GM19467 (cell line): ENCODE results near the gene CCR2.
"Not testable (repeated sequence)": the region's sequence is repeated elsewhere in the genome, so short reads cannot be mapped to it uniquely, and the experiment has no call there.

Experiments
- ATAC-seq: cut with Tn5 transposase; IDR thresholded peaks from one replicate; pipeline ENCODE4 v1.9.1; 2021; ENCODE audit warnings: mild to moderate bottlenecking, moderate library complexity; ENCODE audit not compliant: unreplicated experiment

Gene CCR2

DNA sequence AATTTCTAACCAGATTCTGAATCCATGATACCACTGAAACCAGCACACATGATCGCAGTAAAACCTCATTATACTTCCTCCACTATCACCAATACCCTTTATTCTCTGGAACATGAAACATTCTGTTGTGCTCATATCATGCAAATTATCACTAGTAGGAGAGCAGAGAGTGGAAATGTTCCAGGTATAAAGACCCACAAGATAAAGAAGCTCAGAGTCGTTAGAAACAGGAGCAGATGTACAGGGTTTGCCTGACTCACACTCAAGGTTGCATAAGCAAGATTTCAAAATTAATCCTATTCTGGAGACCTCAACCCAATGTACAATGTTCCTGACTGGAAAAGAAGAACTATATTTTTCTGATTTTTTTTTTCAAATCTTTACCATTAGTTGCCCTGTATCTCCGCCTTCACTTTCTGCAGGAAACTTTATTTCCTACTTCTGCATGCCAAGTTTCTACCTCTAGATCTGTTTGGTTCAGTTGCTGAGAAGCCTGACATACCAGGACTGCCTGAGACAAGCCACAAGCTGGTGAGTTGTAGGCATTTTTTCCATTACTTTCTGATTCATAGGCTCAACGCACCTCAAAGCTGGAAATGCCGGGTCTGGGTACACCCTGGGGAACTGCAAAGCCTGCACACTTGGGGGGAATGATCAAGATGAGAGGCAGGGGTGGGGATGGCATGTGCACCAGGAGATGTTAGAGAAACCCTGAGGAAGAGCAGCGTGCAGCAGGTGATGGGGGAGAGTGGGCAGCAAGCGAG, at the start of gene CCR2:
Gene CCR2, plus strand, starts transcription at position 465 of the 764 bp plus-strand sequence. CDS start 3,417 bp downstream, outside the sequence.
- no peak for ATAC-seq

DNA sequence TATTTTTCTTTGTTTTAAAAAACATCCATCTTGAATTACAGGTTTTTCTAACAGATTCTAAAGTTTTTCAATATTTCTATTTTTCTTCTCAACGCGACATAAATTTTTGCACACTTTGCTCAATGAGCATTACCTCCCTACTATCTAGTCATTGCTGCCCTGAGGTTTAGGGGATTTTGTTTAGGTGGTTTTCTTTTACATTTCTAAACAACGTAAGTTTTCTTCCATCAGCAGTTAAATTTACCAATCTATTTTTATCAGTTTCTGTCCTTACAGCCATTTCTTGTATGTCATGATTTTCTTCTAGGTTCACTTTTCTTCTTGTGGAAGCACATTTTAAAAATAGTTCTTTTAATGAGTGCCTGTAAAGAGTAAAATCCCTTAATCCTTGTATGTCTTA, 49.2 kb upstream of the CCR2 start:
- no peak for ATAC-seq

DNA sequence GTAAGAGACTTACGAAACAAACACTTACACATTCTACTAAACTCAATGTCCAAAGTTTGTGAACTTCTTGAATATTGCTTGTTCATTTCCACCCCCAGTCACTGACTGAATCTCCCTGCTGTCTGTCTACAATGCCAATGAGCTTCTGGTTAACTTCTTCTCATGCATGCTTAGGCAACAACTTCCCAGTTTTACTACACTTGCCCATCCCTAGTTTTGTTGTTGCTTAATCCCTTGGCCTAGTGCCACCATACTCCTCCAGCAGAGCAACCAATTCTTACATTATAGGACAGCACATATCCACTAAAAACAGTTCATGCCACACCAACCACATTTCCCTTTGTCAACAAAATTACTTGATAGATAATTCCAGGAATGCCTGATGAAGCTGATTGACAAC, 40.9 kb upstream of the CCR2 start:
- no peak for ATAC-seq

DNA sequence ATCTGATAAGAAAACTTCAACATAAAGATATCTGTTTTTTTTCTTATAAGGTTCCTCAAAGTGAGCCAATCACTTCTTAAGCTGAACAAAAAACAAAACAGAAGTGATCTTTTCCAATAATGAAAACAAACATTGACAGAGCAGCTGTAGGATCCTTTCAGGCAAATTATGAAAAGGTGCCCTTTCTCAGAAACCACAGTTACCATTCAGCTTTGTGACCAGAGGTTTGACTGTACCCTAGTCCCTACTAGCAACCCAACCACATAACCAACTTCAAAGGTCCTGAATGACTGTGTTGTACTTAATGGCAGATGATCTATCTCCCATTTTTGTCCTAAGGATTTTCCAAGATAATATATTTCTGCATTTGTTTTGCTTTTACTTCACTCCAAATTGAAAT, 39.4 kb upstream of the CCR2 start:
- no peak for ATAC-seq

DNA sequence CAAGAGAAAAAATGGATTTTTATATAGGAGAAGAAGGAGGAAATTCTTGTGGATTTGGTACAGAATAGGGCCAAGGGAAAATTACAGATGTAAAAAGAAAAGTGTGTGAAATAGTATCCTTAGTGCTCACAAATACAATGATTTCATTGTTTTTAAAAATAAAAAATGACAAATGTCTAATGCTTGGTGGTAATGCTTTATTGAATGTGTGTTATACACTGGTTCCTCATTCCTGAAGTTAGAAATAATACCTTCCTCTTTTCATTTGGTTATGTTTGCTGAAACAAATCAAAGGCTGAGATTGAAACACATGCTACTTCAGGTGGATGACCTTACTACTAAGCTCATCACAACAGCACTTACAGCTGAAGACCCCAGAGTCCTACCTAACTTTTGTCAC, 37.7 kb upstream of the CCR2 start:
- ATAC-seq, result no peak

DNA sequence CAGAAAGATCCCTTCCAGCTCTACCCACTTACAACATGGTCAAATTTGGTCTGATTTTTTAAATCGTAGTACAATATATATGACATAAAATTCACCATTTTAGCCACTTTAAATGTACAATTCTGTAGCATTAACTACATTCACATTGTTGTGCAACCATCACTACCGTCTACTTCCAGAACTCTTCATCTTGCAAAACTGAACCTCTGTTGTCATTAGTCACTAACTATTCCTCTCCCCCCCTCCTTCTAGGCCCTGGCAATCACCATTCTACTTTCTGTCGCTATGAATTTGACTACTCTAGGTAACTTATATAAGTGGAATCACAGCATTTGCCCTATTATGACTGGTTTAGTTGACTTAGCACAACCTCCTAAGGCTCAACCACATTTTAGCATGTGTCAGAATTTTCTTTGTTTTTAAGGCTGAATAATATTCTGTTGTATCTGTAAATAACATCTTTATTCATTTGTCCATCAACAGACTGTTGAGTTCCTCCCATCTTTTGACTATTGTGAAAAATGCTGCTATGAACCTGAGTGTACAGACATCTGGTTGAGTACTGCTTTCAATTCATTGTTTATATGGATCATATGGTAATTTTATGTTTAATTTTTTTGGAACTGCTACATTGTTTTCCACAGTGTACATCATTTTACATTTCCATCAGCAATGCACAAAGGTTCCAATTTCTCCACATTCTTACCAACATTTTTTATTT, 35.5 kb upstream of the CCR2 start:
- no peak for ATAC-seq

DNA sequence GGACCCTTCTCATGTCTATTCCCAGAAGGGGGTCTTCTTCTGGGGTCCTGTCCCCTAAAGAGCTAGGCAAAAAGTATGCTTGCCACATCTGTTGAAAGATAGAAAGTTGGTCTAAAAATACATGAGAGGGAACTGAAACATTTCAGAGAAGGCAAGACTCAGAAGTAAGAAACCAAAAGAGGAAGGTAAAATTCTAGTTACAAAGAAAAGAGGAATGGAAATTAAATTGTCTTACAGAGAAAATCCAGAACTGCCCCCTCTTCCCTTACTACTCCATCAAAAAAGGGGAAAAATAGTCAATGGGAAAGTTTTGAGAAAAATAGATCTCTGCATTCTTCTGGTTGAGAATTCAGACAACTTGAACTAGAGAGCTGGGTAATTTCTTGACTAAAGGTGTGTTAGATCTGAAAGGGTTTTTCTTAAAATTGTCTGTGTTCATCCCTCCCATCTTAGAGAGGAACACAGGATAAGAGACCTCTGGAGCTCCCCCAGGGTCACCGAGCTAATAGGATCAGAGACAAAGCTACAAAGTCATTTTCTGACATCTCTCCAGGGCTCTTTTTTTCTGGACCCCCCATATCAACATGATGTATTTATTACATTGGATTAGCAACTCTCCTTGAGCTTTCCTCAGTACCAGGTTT, 32.3 kb upstream of the CCR2 start:
- ATAC-seq, result no peak

DNA sequence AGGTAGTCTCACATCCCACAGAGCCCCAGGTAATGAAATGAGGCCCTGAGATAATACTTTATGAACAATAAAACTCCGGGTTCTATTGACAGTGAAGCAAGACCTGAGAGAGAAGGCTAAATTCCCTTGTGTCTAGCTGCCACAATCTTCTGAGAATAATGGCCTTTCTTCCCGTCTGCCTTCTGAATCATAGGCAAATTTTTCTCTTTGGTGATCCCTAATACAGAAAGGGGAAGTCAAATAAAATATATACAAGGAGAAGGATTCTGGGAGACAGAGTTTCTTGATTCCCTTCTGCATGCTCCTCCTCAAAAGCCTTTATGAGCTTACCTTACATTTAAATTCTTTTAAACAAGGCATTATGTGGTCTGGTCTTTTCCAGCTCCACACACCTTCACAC, 29.9 kb upstream of the CCR2 start:
- no peak for ATAC-seq

DNA sequence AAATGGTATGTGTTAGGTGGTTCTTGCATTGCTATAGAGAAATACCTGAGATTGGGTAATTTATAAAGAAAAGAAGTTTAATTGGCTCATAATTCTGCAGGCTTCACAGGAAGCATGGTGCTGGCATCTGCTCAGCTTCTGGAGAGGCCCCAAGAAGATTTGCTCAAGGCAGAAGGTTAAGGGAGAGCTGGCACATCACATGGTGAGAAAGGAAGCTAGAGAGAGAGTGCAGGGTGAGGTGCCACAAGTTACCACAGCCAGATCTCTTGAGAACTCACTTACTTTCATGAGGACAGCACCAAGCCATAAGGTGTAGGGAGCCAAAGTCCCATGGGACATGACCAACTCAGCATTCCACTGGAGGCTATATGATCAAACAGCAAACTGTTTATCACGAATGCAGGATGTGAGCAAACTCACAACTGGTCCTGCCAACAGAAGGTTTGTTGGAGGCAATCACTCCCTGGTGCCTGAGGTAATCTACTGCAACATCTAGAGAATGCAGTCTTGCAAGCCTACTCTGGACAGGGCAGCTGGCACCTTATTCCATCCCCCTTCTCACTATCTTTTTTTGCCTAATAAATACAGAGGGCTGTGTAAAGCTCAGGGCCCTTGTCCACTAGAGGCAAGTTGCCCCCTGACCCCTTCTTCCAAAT, 28.1 kb upstream of the CCR2 start:
- no peak for ATAC-seq

DNA sequence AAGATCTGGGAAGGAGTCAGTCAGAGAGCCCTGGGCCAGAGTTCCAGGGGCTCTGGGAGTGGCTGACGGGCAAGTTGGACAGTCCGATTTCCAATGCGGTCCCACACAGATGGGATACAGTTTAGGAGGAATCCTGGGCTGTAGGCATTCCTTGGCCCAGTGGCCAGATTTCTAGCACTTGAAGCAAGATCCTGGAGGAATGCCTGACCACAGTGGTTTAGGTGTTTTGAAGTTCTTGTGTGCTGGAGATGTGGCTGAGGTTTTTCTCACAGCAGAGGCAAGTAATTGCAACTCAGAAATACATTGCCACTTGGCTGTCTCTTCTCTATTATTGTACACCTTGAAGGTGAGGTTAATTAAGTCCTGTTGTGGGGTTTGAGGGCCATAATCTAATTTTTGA, 23.2 kb upstream of the CCR2 start:
- ATAC-seq, result not testable (repeated sequence)

DNA sequence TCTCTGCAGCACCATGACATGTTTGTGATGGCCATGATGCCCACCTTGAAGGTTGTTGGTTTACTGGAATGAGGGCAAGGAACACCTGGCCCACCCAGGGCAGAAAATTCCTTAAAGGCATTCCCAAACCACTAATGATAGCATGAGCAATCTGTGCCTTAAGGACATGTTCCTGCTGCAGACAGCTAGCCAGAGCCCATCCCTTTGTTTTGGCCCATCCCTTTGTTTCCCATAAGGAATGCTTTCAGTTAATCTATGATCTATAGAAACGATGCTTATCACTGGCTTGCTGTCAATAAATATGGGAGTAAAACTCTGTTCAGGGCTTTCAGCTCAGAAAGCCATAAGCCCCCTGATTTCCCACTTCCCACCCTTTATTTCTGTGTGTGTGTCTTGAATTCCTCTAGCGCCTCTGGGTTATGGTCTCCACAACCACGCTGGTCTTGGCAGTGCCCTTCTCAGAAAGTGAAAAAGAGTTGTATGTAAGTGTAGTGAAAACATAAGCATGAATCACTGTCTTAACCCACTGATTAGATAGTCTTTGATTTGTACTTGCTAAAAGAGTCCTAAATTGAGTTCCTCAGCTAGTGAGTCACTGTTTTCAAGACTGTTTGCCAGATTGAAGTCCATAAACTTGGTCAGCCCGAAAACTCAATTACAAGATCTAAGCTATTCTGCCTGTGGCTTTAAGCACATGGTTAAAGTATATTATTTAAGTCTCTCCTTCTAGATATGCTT, 19.0 kb upstream of the CCR2 start:
- ATAC-seq, result no peak

DNA sequence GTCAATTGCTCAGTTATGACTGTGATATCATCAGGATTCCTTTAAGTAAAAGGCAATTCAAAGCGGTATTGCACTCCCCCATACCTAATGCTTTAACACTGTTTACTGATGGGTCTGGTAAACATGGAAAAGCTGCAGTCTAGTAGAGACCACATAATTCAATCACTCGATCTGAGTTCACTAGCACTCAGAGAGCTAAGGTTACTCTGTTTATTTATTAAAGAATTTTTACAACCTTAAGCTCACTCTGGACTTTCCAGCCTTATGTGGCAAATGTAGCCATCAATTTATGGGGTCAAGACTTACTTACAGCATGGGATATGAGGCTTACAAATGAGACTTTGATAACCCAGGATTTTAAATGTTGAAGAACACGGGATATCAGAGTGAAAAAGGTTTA, 18.4 kb upstream of the CCR2 start:
- no peak for ATAC-seq

DNA sequence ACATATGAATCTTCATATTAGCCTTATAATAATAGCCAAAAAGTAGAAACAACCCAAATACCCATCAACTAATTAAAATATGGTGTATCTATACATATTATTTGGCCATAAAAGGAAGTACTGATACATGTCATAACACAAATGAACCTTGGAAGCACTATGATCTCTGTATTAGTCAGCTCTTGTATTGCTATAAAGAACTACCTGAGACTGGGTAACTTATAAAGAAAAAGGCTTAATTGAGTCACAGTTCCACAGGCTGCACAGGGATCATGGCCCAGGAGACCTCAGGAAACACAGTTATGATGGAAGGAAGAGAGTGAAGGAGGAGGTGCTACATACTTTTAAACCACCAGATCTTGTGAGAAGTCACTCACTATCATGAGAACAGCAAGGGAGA, 16.0 kb upstream of the CCR2 start:
- no peak for ATAC-seq

DNA sequence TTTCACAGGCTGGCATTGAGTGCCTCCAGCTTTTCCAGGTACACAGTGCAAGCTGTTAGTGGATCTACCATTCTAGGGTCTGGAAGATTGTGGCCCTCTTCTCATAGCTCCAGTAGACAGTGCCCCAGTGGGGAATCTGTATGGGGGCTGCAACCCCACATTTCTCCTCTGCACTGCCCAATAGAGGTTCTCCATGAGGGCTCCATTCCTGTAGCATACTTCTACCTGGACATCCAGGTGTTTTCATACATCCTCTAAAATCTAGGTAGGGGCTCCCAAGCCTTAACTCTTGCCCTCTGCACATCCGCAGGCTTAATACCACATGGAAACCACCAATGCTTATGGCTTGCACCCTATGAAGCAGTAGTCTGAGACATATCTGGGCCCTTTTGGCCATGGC, 15.1 kb upstream of the CCR2 start:
- ATAC-seq, result no peak

DNA sequence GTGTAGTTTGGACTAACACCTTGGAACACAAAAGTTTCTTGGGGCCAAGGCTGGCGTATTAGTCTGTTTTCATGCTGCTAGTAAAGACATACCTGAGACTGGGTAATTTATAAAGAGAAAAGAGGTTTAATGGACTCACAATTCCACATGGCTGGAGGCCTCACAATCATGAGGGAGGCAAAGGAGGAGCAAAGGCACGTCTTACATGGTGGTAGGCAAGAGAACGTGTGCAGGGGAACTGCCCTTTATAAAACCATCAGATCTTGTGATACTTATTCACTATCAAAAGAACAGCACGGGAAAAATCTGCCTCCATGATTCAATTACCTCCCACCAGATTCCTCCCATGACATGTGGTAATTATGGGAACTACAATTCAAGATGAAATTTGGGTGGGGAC, 9.4 kb upstream of the CCR2 start:
- ATAC-seq, result no peak

DNA sequence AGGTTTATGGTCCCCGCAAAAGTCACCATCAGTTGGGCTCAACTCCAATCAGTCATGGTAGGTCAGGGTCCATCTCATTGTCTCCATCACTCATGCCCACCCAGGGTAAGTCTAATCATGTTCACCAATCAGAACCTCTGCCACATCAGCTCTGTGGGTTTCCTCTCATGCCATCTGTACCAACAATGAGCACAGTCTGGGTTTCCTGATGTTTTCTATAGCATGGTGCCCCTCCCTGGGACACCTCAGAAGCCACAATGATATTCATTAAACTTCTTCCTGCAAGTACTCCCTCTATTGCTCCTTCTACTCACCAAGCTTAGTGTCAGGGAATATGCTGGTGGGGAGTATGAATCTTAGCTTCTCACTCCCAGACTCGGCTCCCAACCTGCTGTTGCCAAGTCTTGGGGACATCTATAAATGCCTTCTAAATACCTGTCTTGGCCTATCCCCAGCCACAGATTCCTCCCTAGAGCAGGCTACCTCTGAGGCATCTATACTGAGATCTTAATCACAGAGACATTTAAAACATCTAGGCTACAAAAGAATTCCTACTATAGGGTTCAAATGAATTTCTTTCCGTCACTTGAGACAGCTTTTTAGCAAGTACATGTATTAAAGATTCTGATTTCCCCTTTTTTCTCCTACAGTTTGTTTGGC, 5.0 kb upstream of the CCR2 start:
- ATAC-seq, result no peak

DNA sequence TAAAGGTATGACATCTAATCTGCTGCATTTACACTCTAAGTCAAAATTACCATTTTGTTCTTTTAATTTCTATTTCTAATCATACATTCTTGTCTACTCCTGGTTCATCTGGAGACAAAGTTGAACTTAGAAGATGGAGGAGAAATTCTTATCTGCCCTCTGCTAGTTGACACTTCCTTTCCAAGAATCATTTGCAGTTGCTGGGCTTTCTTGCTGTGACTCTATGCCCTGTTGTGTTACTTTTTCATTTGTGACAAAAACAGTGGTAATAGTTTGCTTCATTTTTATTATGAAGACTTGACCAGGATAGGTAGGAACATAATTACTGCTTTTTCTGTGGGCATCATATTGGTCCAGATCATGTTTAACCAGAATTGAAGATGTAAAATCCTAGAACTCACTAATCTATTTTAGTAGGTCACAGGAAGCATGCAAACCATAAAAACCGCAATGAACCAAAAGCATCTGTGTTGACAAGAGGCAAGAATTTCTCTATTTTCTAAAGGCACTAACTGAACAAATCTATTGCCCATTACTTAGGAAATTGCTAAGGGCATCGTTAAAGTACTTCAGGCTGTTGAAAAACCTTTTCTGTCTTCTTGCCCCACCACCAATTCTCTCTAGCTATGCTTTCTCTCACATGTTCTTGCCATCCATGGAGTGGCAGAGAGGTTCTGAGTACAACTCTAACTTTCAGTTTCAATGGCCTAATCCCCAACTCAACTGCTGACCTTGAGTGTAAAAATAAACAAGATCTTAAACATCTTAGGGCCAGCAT, 4.2 kb upstream of the CCR2 start:
- no peak for ATAC-seq

DNA sequence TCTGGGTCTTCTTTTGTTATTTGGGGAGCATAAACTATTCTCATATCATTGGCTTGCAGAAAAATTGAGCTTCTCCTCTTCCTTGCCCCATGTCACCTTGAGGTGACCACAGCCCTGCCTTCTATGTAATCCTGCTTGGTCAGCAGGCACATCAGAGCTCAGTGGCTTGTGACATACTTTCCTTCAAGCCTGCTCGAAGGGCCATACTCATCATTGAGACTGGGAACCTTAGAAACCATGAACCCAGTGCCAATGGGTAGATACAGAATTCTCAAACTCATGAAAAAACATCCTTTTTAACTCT, 3.7 kb upstream of the CCR2 start:
- ATAC-seq, result no peak

DNA sequence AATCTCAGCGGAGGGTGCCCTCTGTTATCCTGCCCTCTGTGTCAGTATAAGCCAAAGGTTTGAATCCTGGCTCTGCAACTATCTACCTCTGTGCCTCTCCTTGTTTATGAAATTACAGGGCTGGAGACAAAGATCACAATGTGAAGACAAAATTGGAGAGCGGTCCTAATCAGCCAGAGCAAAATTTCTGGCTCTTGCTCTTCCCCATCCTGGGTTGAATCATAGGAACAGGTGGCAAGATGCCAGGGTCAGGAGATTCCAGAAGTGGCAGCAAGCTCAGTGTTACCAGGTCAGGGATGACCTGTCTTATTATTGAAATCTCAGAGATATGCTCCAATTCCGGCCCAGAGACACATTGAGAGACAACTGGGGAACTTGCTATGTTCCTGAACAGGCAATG, 2.3 kb upstream of the CCR2 start:
- no peak for ATAC-seq

DNA sequence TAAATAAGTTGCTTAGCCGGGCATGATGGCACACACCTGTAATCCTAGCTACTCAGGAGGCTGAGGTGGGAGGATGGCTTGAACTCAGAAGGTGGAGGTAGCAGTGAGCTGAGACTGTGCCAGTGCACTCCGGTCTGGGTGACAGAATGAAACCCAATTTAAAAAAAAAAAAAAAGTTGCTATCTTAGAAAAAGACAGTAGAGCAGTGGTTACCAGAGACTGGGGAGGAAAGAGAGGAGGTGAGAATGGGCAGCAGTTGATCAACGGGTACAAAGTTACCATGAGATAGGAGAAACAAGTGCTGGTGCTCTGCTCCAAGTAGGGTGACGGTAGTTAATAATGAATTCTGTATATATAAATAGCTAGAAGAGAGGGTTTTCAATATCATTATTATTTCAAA, 821 bp upstream of the CCR2 start:
- no peak for ATAC-seq
